Neural crest cell (in vitro differentiated cells): Measurements from ENCODE around the gene CNTN4. TPM values are rescaled to one million over a fixed set of nuclear protein-coding genes. Genes with fewer than 3 reads are reported as not detected.

Source experiments
- DNase-seq: peaks from one replicate; pipeline ENCODE4 v3.0.0; 2021; ENCODE audit warnings: low read depth, mixed read lengths, low spot score
- H3K27ac Mint-ChIP-seq: one replicate; pipeline ENCODE4 v1.8.0; 2021; ENCODE audit warnings: mild to moderate bottlenecking, mixed read lengths; ENCODE audit not compliant: unreplicated experiment
- H3K27me3 Mint-ChIP-seq: 2 replicates; pipeline ENCODE4 v1.8.0; 2021; ENCODE audit warnings: low read depth, mild to moderate bottlenecking, mixed read lengths
- H3K36me3 Mint-ChIP-seq: 2 replicates; pipeline ENCODE4 v1.8.0; 2021; ENCODE audit warnings: low read depth, mild to moderate bottlenecking, mixed read lengths
- H3K4me1 Mint-ChIP-seq: 2 replicates; pipeline ENCODE4 v1.8.0; 2021; ENCODE audit warnings: mixed read lengths
- H3K4me3 Mint-ChIP-seq: one replicate; pipeline ENCODE4 v1.8.0; 2021; ENCODE audit warnings: mild to moderate bottlenecking, mixed read lengths
- H3K9me3 Mint-ChIP-seq: 2 replicates; pipeline ENCODE4 v1.8.0; 2021; ENCODE audit warnings: mixed read lengths
- total RNA-seq: library from RNA; stranded (reverse); gene quantifications from 2 replicates; pipeline ENCODE4 v1.2.1, GENCODE V29; 2021
- TF ChIP-seq, protein P1 (sequence below): fragments of 200-600 bp; sonication (generic); conservative IDR thresholded peaks from 2 replicates; pipeline ENCODE4 v1.5.0; 2021; ENCODE audit warnings: antibody characterized with exemption, mild to moderate bottlenecking

CNTN4 gene
- total RNA-seq, 1 donor from 2014 or later = 2.9 TPM

- Mint-ChIP-seq H3K4me1 (no peaks in the 10 kb centered on the region), H3K27me3 (peaks cover 17% of the 10 kb centered on the region), H3K9me3 (peaks cover 2% of the 10 kb centered on the region), H3K27ac (no peak overlapping the region), H3K4me3 (no peak overlapping the region), H3K36me3 (no peaks in the 10 kb centered on the region)
- TF ChIP-seq, protein P1, sequence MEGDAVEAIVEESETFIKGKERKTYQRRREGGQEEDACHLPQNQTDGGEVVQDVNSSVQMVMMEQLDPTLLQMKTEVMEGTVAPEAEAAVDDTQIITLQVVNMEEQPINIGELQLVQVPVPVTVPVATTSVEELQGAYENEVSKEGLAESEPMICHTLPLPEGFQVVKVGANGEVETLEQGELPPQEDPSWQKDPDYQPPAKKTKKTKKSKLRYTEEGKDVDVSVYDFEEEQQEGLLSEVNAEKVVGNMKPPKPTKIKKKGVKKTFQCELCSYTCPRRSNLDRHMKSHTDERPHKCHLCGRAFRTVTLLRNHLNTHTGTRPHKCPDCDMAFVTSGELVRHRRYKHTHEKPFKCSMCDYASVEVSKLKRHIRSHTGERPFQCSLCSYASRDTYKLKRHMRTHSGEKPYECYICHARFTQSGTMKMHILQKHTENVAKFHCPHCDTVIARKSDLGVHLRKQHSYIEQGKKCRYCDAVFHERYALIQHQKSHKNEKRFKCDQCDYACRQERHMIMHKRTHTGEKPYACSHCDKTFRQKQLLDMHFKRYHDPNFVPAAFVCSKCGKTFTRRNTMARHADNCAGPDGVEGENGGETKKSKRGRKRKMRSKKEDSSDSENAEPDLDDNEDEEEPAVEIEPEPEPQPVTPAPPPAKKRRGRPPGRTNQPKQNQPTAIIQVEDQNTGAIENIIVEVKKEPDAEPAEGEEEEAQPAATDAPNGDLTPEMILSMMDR = no peak
- no peak for DNase-seq
These were observed 1006.6 kb downstream of the CNTN4 start for GRCh38 chr3:3105246-3105645.

DNA sequence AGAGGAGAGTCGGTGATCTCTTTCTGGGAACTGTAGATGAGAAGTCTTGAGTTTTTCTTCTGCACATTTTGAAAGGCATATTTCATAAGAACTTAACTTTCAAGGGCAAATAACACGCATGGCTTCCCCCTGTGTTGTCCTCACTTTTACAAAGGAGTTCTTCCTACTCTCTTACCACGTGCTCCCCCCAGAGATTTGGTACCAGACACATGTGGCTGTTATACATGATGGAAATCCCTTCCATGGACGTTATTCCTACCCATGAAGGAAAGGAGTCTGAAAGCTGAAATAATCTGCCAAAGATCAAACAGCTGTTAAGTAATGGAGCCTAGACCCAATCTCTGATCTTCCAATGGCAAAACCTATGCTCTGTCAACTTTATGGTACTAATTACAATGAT, 1007.1 kb downstream of the CNTN4 start:
- Mint-ChIP-seq H3K27ac (no peak overlapping the region), H3K4me1 (no peaks in the 10 kb centered on the region), H3K36me3 (no peaks in the 10 kb centered on the region), H3K4me3 (no peak overlapping the region), H3K27me3 (peaks cover 17% of the 10 kb centered on the region), H3K9me3 (peaks cover 2% of the 10 kb centered on the region)
- TF ChIP-seq, protein P1 = no peak
- DNase-seq = no peak

GRCh38 chr3:3107181-3107580, 1008.5 kb downstream of the CNTN4 start:
- no peaks in the 10 kb centered on the region for H3K4me1 Mint-ChIP-seq
- TF ChIP-seq, protein P1 = no peak
- H3K4me3 Mint-ChIP-seq = no peak overlapping the region
- H3K36me3 Mint-ChIP-seq = no peaks in the 10 kb centered on the region
- H3K9me3 Mint-ChIP-seq = peaks cover 2% of the 10 kb centered on the region
- H3K27me3 Mint-ChIP-seq = peaks cover 17% of the 10 kb centered on the region
- H3K27ac Mint-ChIP-seq = no peak overlapping the region
- DNase-seq = no peak
